Left renal pelvis (tissue), 4 donors: Measurements from ENCODE around the gene KDM4F. TPM values are rescaled to one million over a fixed set of nuclear protein-coding genes. Genes with fewer than 3 reads are reported as not detected.
"Not testable (repeated sequence)": the region's sequence is repeated elsewhere in the genome, so short reads cannot be mapped to it uniquely, and the experiment has no call there.

ENCODE experiments used
- DNase-seq, 4 donors: peaks; one replicate each; pipeline ENCODE4 v3.0.0-alpha.2; 2013; ENCODE audit warnings: low read depth in 4 of 4, low spot score in 3 of 4
- polyA plus RNA-seq, 4 donors: library from polyadenylated mRNA; unstranded; fragments of 120-200 nt; gene quantifications; one replicate each; pipeline ENCODE4 v1.2.1, GENCODE V29; 2013; ENCODE audit not compliant: insufficient read length in 4 of 4

Gene KDM4F
- polyA plus RNA-seq = not detected

- DNase-seq = not testable (repeated sequence)
Measured at GRCh38 chr11:95049122-95049521, at the start of gene KDM4F. TSS of gene KDM4F (plus strand) at chr11:95049422.

- no peak for DNase-seq
Measured at GRCh38 chr11:95003716-95004115, 45.5 kb upstream of the KDM4F start.

GRCh38 chr11:95005642-95006041 lies 43.6 kb upstream of the KDM4F start:
- no peak for DNase-seq

- DNase-seq = no peak
Measured at GRCh38 chr11:95011376-95011775, 37.8 kb upstream of the KDM4F start.

GRCh38 chr11:95014184-95014821 lies 34.9 kb upstream of the KDM4F start:
- DNase-seq = no peak

- DNase-seq = no peak
Measured at GRCh38 chr11:95016139-95016538, 33.1 kb upstream of the KDM4F start.

- DNase-seq = not testable (repeated sequence)
Measured at GRCh38 chr11:95021468-95021867, 27.8 kb upstream of the KDM4F start.

GRCh38 chr11:95024958-95025357 lies 24.3 kb upstream of the KDM4F start, which contains the start of gene KDM4E:
TSS of gene KDM4E (plus strand) at chr11:95025258. CDS start at chr11:95025558, 300 bp downstream.
- DNase-seq = no peak

- not testable (repeated sequence) for DNase-seq
Measured at GRCh38 chr11:95025594-95025993, 23.6 kb upstream of the KDM4F start.

GRCh38 chr11:95028357-95028756 lies 20.9 kb upstream of the KDM4F start:
- no peak for DNase-seq

GRCh38 chr11:95033051-95033450 lies 16.2 kb upstream of the KDM4F start:
- DNase-seq = no peak

GRCh38 chr11:95035316-95035715 lies 13.9 kb upstream of the KDM4F start:
- no peak for DNase-seq

GRCh38 chr11:95037356-95038035 lies 11.7 kb upstream of the KDM4F start:
- DNase-seq = not testable (repeated sequence)

GRCh38 chr11:95042239-95042638 lies 7.0 kb upstream of the KDM4F start:
- DNase-seq = no peak

- DNase-seq = no peak
Measured at GRCh38 chr11:95042906-95043305, 6.3 kb upstream of the KDM4F start.

- no peak for DNase-seq
Measured at GRCh38 chr11:95044010-95044409, 5.2 kb upstream of the KDM4F start.

- no peak for DNase-seq
Measured at GRCh38 chr11:95045812-95046211, 3.4 kb upstream of the KDM4F start.

GRCh38 chr11:95050595-95051202 lies 1.5 kb downstream of the KDM4F start:
- DNase-seq = no peak

GRCh38 chr11:95054356-95054755 lies 5.1 kb downstream of the KDM4F start:
- DNase-seq = no peak

- DNase-seq = no peak
Measured at GRCh38 chr11:95055283-95055897, 6.2 kb downstream of the KDM4F start.

GRCh38 chr11:95057959-95058358 lies 8.7 kb downstream of the KDM4F start:
- DNase-seq = no peak
